ENCODE data around the gene UNC5C. TPM values are rescaled to one million over a fixed set of nuclear protein-coding genes. Genes with fewer than 3 reads are reported as not detected.
A peak's percentile ranks its signal among the peaks of the same experiment; 100 is the strongest.

The UNC5C gene
- total and polyA plus RNA-seq, 2 of the 4 experiments (the other 2 are of a cell fraction) = under 0.01 TPM

- Histone ChIP-seq H3K27me3 (ENCODE audit: control insufficient read depth, insufficient read depth, low read length) (no peaks in the 10 kb centered on the region), H2AFZ (replicated peaks; ENCODE audit: low read length, poor library complexity) (peak overlapping the region; percentile 72), H3K4ac (ENCODE audit: low read depth, low read length) (no peak overlapping the region), H2BK120ac (ENCODE audit: low read depth, low read length) (peak overlapping the region; percentile 39), H3K56ac (ENCODE audit: extremely low read depth, insufficient read depth, low read length) (no peak overlapping the region), H3K23ac (ENCODE audit: low read depth, low read length) (no peak overlapping the region), H4K20me1 (ENCODE audit: insufficient read depth, low read length) (no peaks in the 10 kb centered on the region), H3K36me3 (ENCODE audit: control insufficient read depth, insufficient read depth, low read length) (no peaks in the 10 kb centered on the region), H4K5ac (ENCODE audit: low read depth, low read length) (no peak overlapping the region), H2BK15ac (ENCODE audit: low read depth, low read length) (no peak overlapping the region), H2AK5ac (ENCODE audit: low read depth, low read length) (no peak overlapping the region), H3K9me3 (ENCODE audit: control insufficient read depth, insufficient read depth, low read length) (no peaks in the 10 kb centered on the region), H3K4me2 (ENCODE audit: low read depth, low read length) (peak overlapping the region; percentile 40; the same call in 1 of the 2 replicates), H2BK20ac (ENCODE audit: low read depth, low read length) (peak overlapping the region; percentile 0; the same call in 1 of the 2 replicates), H3K9ac (ENCODE audit: low read depth, low read length) (no peak overlapping the region), H4K8ac (ENCODE audit: low read depth in 2 of 2, low read length in 2 of 2) (peak overlapping the region in 1 of 2 experiments; percentile 22; a peak in 1 of 4 replicates), H4K91ac (ENCODE audit: insufficient read depth, low read depth, low read length) (no peak overlapping the region), H3K4me1 (ENCODE audit: control insufficient read depth, insufficient read depth, low read length) (no peaks in the 10 kb centered on the region), H2BK5ac (ENCODE audit: low read depth, low read length, poor library complexity, severe bottlenecking) (no peak overlapping the region), H3K4me3 (ENCODE audit: insufficient read depth, low read depth, low read length) (no peak overlapping the region), H3K79me1 (ENCODE audit: low read depth in 1 of 2, low read length in 2 of 2) (no peaks in the 10 kb centered on the region), H3K9me1 (ENCODE audit: insufficient read depth, low read length) (peaks cover 4% of the 10 kb centered on the region; the same call in 1 of the 2 replicates), H3K18ac (ENCODE audit: low read depth, low read length) (no peak overlapping the region), H3K14ac (replicated peaks; ENCODE audit: low read depth, low read length) (no peak overlapping the region; the same call in 1 of the 2 replicates), H2AK9ac (replicated peaks; ENCODE audit: low read depth, low read length, poor library complexity) (no peak overlapping the region), H3K27ac (ENCODE audit: insufficient read depth, low read length) (no peak overlapping the region)
- intact Hi-C loops (cut with micrococcal nuclease) = no loop called here
- TF ChIP-seq CEBPB (IDR thresholded peaks at IDR 0.05; ENCODE audit: low read depth, low read length) (peak; percentile 49; the same call in 1 of the 2 replicates), BHLHE40 (IDR thresholded peaks at IDR 0.05; ENCODE audit: low read depth, low read length) (peak; percentile 87), POLR2A (IDR thresholded peaks at IDR 0.05; ENCODE audit: low read depth, low read length) (no peak), USF2 (IDR thresholded peaks at IDR 0.05; ENCODE audit: low read depth, low read length) (peak; percentile 96)
- dilution Hi-C loops (cut with HindIII; ENCODE audit: low sequenced_read_pairs, unreplicated experiment) = no loop called here
- 52% methylated on average over 7 of the region's 8 CpGs; no CpG with 5 or more reads in 1 of the 2 experiments for WGBS, 2 experiments (ENCODE audit: extremely low coverage in 2 of 2, insufficient read length in 1 of 2)
- in situ Hi-C loops (cut with MboI; ENCODE audit: low sequenced_read_pairs) = no loop called here
- ChIA-PET CTCF (no interaction called here), POLR2A (ENCODE audit: unreplicated experiment) (no interaction called here)
- DNase-seq (peak; percentile 77), ATAC-seq (ENCODE audit: low read depth) (peak; percentile 93)
- BruUV-seq (replicated peaks) = no TSS peak
Observed at GRCh38 chr4:95255396-95256107, 293.2 kb downstream of the UNC5C start.
